Urothelium cell line (cell line): Measurements from ENCODE around the gene ZNF93.
"Not testable (repeated sequence)": the region's sequence is repeated elsewhere in the genome, so short reads cannot be mapped to it uniquely, and the experiment has no call there.

Experiments
- DNase-seq: peaks from one replicate; pipeline ENCODE4 v3.0.0; 2011; ENCODE audit warnings: low spot score, mixed read lengths
- FAIRE-seq: peaks from 2 replicates; lab custom pipeline; 2011; peaks lifted over from hg19 to GRCh38; lab: Jason Lieb, UNC

Gene ZNF93

GRCh38 chr19:19900729-19901444 lies at the start of gene ZNF93:
Gene ZNF93 (plus strand): TSS chr19:19900946. CDS start chr19:19901089, 143 bp downstream.
- FAIRE-seq = no peak
- peak; percentile 37 for DNase-seq

GRCh38 chr19:19851740-19852139 lies 49.0 kb upstream of the ZNF93 start:
- not testable (repeated sequence) for FAIRE-seq, DNase-seq

GRCh38 chr19:19858751-19859150 lies 42.0 kb upstream of the ZNF93 start:
- no peak for DNase-seq
- no peak for FAIRE-seq

GRCh38 chr19:19860756-19861390 lies 39.9 kb upstream of the ZNF93 start:
- DNase-seq (no peak), FAIRE-seq (no peak)

- no peak for FAIRE-seq
- no peak for DNase-seq
These were observed 34.8 kb upstream of the ZNF93 start, which contains the start of gene ZNF253 for GRCh38 chr19:19865750-19866610. Gene ZNF253 (plus strand): TSS chr19:19865882. CDS start chr19:19865997, 115 bp downstream.

GRCh38 chr19:19866611-19867248 lies 34.0 kb upstream of the ZNF93 start:
- DNase-seq (no peak), FAIRE-seq (no peak)

GRCh38 chr19:19870086-19870485 lies 30.7 kb upstream of the ZNF93 start:
- not testable (repeated sequence) for DNase-seq, FAIRE-seq

- DNase-seq (no peak), FAIRE-seq (no peak)
These were observed 28.8 kb upstream of the ZNF93 start for GRCh38 chr19:19871932-19872331.

GRCh38 chr19:19873381-19873780 lies 27.4 kb upstream of the ZNF93 start:
- DNase-seq (no peak), FAIRE-seq (no peak)

- FAIRE-seq (no peak), DNase-seq (no peak)
These were observed 23.0 kb upstream of the ZNF93 start for GRCh38 chr19:19877724-19878123.

- DNase-seq = no peak
- no peak for FAIRE-seq
These were observed 16.2 kb upstream of the ZNF93 start for GRCh38 chr19:19884583-19884982.

GRCh38 chr19:19892055-19892941 lies 8.4 kb upstream of the ZNF93 start:
- not testable (repeated sequence) for DNase-seq, FAIRE-seq

GRCh38 chr19:19900139-19900728 lies 512 bp upstream of the ZNF93 start:
- FAIRE-seq (no peak), DNase-seq (peak; percentile 0)

GRCh38 chr19:19907551-19907950 lies 6.8 kb downstream of the ZNF93 start:
- not testable (repeated sequence) for DNase-seq, FAIRE-seq

- no peak for FAIRE-seq
- no peak for DNase-seq
These were observed 8.9 kb downstream of the ZNF93 start for GRCh38 chr19:19909654-19910053.

GRCh38 chr19:19911150-19911549 lies 10.4 kb downstream of the ZNF93 start:
- DNase-seq (no peak), FAIRE-seq (no peak)

- DNase-seq = no peak
- FAIRE-seq = no peak
These were observed 13.8 kb downstream of the ZNF93 start for GRCh38 chr19:19914596-19914995.

- DNase-seq, FAIRE-seq: not testable (repeated sequence)
These were observed 29.7 kb downstream of the ZNF93 start for GRCh38 chr19:19930417-19930816.
